ENCODE results near the gene MASTL. TPM values are rescaled to one million over a fixed set of nuclear protein-coding genes. Genes with fewer than 3 reads are reported as not detected.
A peak's percentile ranks its signal among the peaks of the same experiment; 100 is the strongest.
"Not testable (repeated sequence)": the region's sequence is repeated elsewhere in the genome, so short reads cannot be mapped to it uniquely, and the experiment has no call there.

MASTL gene
- total RNA-seq, 1 donor from 2014 or later, result 5.7 TPM

DNA sequence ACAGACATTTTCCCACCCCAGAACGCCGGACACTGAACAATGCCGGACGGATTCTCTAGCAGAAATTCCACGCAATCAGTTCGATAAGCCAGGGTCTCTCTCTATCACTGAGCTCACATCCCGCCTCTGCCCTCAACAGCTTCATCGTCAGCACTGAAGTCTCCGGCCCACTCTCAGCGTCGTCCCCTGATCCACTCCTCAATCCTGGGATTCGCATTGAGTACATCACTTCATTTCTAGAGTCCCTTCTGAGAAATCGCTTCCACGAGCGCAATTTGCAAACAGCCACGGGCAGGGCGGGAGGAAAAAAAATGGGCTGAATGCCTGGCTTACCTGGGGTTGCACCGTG, 1.3 kb upstream of the MASTL start:
- H3K4me3 ChIP-seq (ENCODE audit: low read length in 3 of 3), result peak overlapping the region; percentile 92 to 100 (median 99)
- H3K9me3 ChIP-seq (ENCODE audit: control insufficient read depth in 3 of 3, low read length in 3 of 3), result no peaks in the 10 kb centered on the region
- peaks cover 14 to 22% (median 17%) of the 10 kb centered on the region in 3 donors for H3K4me1 ChIP-seq (ENCODE audit: control insufficient read depth in 3 of 3, insufficient read depth in 3 of 3, low read length in 3 of 3)
- H3K36me3 ChIP-seq (ENCODE audit: control insufficient read depth in 3 of 3, insufficient read depth in 3 of 3, low read length in 3 of 3), result peaks cover 3 to 7% (median 4%) of the 10 kb centered on the region in 3 donors
- no peaks in the 10 kb centered on the region for H3K27me3 ChIP-seq (ENCODE audit: control insufficient read depth in 3 of 3, insufficient read depth in 3 of 3, low read length in 3 of 3)
- H3K27ac ChIP-seq (ENCODE audit: low read depth, low read length), result peak overlapping the region; percentile 98
- peak overlapping the region; percentile 96 to 99 (median 98) for H3K9ac ChIP-seq (ENCODE audit: low read depth in 1 of 3, low read length in 3 of 3)

- not testable (repeated sequence) for H3K9ac ChIP-seq (ENCODE audit: low read depth in 1 of 3, low read length in 3 of 3); H3K9me3 ChIP-seq (ENCODE audit: control insufficient read depth in 3 of 3, low read length in 3 of 3); H3K27me3 ChIP-seq (ENCODE audit: control insufficient read depth in 3 of 3, insufficient read depth in 3 of 3, low read length in 3 of 3)
- Histone ChIP-seq H3K4me1 (ENCODE audit: control insufficient read depth in 3 of 3, insufficient read depth in 3 of 3, low read length in 3 of 3) (peaks cover 14 to 22% (median 17%) of the 10 kb centered on the region in 3 donors), H3K4me3 (ENCODE audit: low read length in 3 of 3) (peak overlapping the region in 1 of 3 donors; percentile 100), H3K36me3 (ENCODE audit: control insufficient read depth in 3 of 3, insufficient read depth in 3 of 3, low read length in 3 of 3) (peaks cover 3 to 11% (median 8%) of the 10 kb centered on the region in 3 donors), H3K27ac (ENCODE audit: low read depth, low read length) (peak overlapping the region; percentile 98)
Observed at GRCh38 chr10:27156566-27156965, 1.4 kb downstream of the MASTL start.

- no peaks in the 10 kb centered on the region for H3K9me3 ChIP-seq (ENCODE audit: control insufficient read depth in 3 of 3, low read length in 3 of 3)
- H3K36me3 ChIP-seq (ENCODE audit: control insufficient read depth in 3 of 3, insufficient read depth in 3 of 3, low read length in 3 of 3), result peaks cover 3 to 11% (median 8%) of the 10 kb centered on the region in 3 donors
- H3K4me1 ChIP-seq (ENCODE audit: control insufficient read depth in 3 of 3, insufficient read depth in 3 of 3, low read length in 3 of 3), result peaks cover 14 to 21% (median 17%) of the 10 kb centered on the region in 3 donors
- H3K27ac ChIP-seq (ENCODE audit: low read depth, low read length), result no peak overlapping the region
- H3K9ac ChIP-seq (ENCODE audit: low read depth in 1 of 3, low read length in 3 of 3), result no peak overlapping the region
- H3K27me3 ChIP-seq (ENCODE audit: control insufficient read depth in 3 of 3, insufficient read depth in 3 of 3, low read length in 3 of 3), result no peaks in the 10 kb centered on the region
- H3K4me3 ChIP-seq (ENCODE audit: low read length in 3 of 3), result no peak overlapping the region
Observed at GRCh38 chr10:27157150-27157549, 2.0 kb downstream of the MASTL start.

- Histone ChIP-seq H3K27ac (ENCODE audit: low read depth, low read length) (no peak overlapping the region), H3K27me3 (ENCODE audit: control insufficient read depth in 3 of 3, insufficient read depth in 3 of 3, low read length in 3 of 3) (no peaks in the 10 kb centered on the region), H3K4me1 (ENCODE audit: control insufficient read depth in 3 of 3, insufficient read depth in 3 of 3, low read length in 3 of 3) (peaks cover 5 to 11% (median 6%) of the 10 kb centered on the region in 3 donors), H3K4me3 (ENCODE audit: low read length in 3 of 3) (no peak overlapping the region), H3K36me3 (ENCODE audit: control insufficient read depth in 3 of 3, insufficient read depth in 3 of 3, low read length in 3 of 3) (peaks cover 3 to 11% (median 8%) of the 10 kb centered on the region in 3 donors), H3K9me3 (ENCODE audit: control insufficient read depth in 3 of 3, low read length in 3 of 3) (no peaks in the 10 kb centered on the region), H3K9ac (ENCODE audit: low read depth in 1 of 3, low read length in 3 of 3) (no peak overlapping the region)
Observed at GRCh38 chr10:27158421-27158820, 3.3 kb downstream of the MASTL start.

GRCh38 chr10:27169849-27170248, 14.7 kb downstream of the MASTL start:
- no peak overlapping the region for H3K9ac ChIP-seq (ENCODE audit: low read depth in 1 of 3, low read length in 3 of 3)
- no peaks in the 10 kb centered on the region for H3K27me3 ChIP-seq (ENCODE audit: control insufficient read depth in 3 of 3, insufficient read depth in 3 of 3, low read length in 3 of 3)
- no peaks in the 10 kb centered on the region for H3K4me1 ChIP-seq (ENCODE audit: control insufficient read depth in 3 of 3, insufficient read depth in 3 of 3, low read length in 3 of 3)
- no peak overlapping the region for H3K27ac ChIP-seq (ENCODE audit: low read depth, low read length)
- H3K36me3 ChIP-seq (ENCODE audit: control insufficient read depth in 3 of 3, insufficient read depth in 3 of 3, low read length in 3 of 3), result peaks cover 14 to 36% (median 21%) of the 10 kb centered on the region in 3 donors
- no peaks in the 10 kb centered on the region for H3K9me3 ChIP-seq (ENCODE audit: control insufficient read depth in 3 of 3, low read length in 3 of 3)
- no peak overlapping the region for H3K4me3 ChIP-seq (ENCODE audit: low read length in 3 of 3)

DNA sequence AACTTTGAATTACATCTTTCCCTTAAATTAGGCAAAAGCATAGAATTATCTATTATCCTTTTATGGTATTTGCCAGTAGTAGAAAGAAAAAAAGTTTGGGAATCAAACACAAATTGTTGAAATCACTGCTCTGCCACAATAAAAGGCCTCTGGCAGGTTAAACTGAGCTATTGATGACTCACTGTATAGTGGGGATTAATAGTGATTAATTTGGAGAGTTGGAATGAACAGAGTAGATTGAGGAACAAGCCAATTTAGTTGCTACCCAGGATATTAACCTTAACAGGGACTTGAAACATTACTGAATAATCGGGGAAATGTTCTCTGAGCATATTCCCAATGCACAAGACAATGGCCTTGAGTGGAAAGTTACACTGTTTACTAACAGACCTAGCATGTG, 33.1 kb downstream of the MASTL start:
- H3K27ac ChIP-seq (ENCODE audit: low read depth, low read length), result no peak overlapping the region
- no peaks in the 10 kb centered on the region for H3K27me3 ChIP-seq (ENCODE audit: control insufficient read depth in 3 of 3, insufficient read depth in 3 of 3, low read length in 3 of 3)
- peaks cover 0 to 11% (median 5%) of the 10 kb centered on the region in 3 donors for H3K36me3 ChIP-seq (ENCODE audit: control insufficient read depth in 3 of 3, insufficient read depth in 3 of 3, low read length in 3 of 3)
- no peak overlapping the region for H3K9ac ChIP-seq (ENCODE audit: low read depth in 1 of 3, low read length in 3 of 3)
- H3K9me3 ChIP-seq (ENCODE audit: control insufficient read depth in 3 of 3, low read length in 3 of 3), result no peaks in the 10 kb centered on the region
- H3K4me1 ChIP-seq (ENCODE audit: control insufficient read depth in 3 of 3, insufficient read depth in 3 of 3, low read length in 3 of 3), result no peaks in the 10 kb centered on the region
- H3K4me3 ChIP-seq (ENCODE audit: low read length in 3 of 3), result no peak overlapping the region

DNA sequence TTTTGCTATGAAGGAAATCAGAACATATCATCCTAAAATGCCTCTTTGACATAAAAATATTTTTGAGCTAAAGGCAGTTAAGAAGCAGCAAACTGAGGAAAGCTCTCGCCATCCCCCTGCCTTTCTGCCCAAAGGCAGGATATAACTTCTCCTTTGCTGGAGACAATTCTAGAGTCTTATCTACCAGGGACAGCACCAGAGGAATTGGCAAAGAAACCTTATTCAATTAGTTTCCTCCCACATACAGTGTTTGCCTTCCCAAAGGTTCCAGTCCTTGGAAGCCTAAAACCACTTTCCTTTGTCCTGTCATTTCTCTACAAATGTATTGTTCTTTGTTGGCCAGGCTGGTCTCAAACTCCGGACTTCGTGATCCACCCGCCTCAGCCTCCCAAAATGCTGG, 33.7 kb downstream of the MASTL start:
- Histone ChIP-seq H3K4me3 (ENCODE audit: low read length in 3 of 3) (no peak overlapping the region), H3K9ac (ENCODE audit: low read depth in 1 of 3, low read length in 3 of 3) (no peak overlapping the region), H3K4me1 (ENCODE audit: control insufficient read depth in 3 of 3, insufficient read depth in 3 of 3, low read length in 3 of 3) (no peaks in the 10 kb centered on the region), H3K27me3 (ENCODE audit: control insufficient read depth in 3 of 3, insufficient read depth in 3 of 3, low read length in 3 of 3) (no peaks in the 10 kb centered on the region), H3K9me3 (ENCODE audit: control insufficient read depth in 3 of 3, low read length in 3 of 3) (no peaks in the 10 kb centered on the region), H3K27ac (ENCODE audit: low read depth, low read length) (no peak overlapping the region), H3K36me3 (ENCODE audit: control insufficient read depth in 3 of 3, insufficient read depth in 3 of 3, low read length in 3 of 3) (peaks cover 0 to 5% (median 5%) of the 10 kb centered on the region in 3 donors)

GRCh38 chr10:27190508-27190907, 35.4 kb downstream of the MASTL start:
- Histone ChIP-seq H3K9ac (ENCODE audit: low read depth in 1 of 3, low read length in 3 of 3) (no peak overlapping the region), H3K9me3 (ENCODE audit: control insufficient read depth in 3 of 3, low read length in 3 of 3) (no peaks in the 10 kb centered on the region), H3K4me1 (ENCODE audit: control insufficient read depth in 3 of 3, insufficient read depth in 3 of 3, low read length in 3 of 3) (no peaks in the 10 kb centered on the region), H3K27ac (ENCODE audit: low read depth, low read length) (no peak overlapping the region), H3K27me3 (ENCODE audit: control insufficient read depth in 3 of 3, insufficient read depth in 3 of 3, low read length in 3 of 3) (no peaks in the 10 kb centered on the region), H3K36me3 (ENCODE audit: control insufficient read depth in 3 of 3, insufficient read depth in 3 of 3, low read length in 3 of 3) (peaks cover 0 to 5% (median 4%) of the 10 kb centered on the region in 3 donors), H3K4me3 (ENCODE audit: low read length in 3 of 3) (no peak overlapping the region)

DNA sequence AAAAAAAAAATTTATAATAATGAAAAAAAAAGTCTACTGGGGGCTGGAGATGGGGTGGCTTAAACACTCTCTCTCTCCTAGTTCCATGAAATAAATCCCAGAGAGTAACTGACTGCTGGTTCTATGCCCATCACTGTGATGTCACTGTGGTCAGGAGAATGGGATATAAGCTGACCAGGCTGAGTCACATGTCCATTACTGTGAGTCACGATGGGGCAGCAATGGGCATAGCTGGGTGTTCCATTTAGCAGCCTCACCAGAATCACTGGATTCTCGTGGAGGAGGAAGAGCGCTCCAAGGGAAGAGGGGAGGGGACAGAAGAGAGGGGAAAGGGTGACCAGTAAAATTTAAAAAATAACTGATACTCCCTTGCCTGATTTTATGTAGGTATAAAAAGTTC, 37.1 kb downstream of the MASTL start:
- peaks cover 0 to 8% (median 4%) of the 10 kb centered on the region in 3 donors for H3K36me3 ChIP-seq (ENCODE audit: control insufficient read depth in 3 of 3, insufficient read depth in 3 of 3, low read length in 3 of 3)
- H3K9me3 ChIP-seq (ENCODE audit: control insufficient read depth in 3 of 3, low read length in 3 of 3), result no peaks in the 10 kb centered on the region
- H3K4me1 ChIP-seq (ENCODE audit: control insufficient read depth in 3 of 3, insufficient read depth in 3 of 3, low read length in 3 of 3), result no peaks in the 10 kb centered on the region
- H3K27me3 ChIP-seq (ENCODE audit: control insufficient read depth in 3 of 3, insufficient read depth in 3 of 3, low read length in 3 of 3), result no peaks in the 10 kb centered on the region
- H3K27ac ChIP-seq (ENCODE audit: low read depth, low read length), result no peak overlapping the region
- no peak overlapping the region for H3K4me3 ChIP-seq (ENCODE audit: low read length in 3 of 3)
- no peak overlapping the region for H3K9ac ChIP-seq (ENCODE audit: low read depth in 1 of 3, low read length in 3 of 3)

DNA sequence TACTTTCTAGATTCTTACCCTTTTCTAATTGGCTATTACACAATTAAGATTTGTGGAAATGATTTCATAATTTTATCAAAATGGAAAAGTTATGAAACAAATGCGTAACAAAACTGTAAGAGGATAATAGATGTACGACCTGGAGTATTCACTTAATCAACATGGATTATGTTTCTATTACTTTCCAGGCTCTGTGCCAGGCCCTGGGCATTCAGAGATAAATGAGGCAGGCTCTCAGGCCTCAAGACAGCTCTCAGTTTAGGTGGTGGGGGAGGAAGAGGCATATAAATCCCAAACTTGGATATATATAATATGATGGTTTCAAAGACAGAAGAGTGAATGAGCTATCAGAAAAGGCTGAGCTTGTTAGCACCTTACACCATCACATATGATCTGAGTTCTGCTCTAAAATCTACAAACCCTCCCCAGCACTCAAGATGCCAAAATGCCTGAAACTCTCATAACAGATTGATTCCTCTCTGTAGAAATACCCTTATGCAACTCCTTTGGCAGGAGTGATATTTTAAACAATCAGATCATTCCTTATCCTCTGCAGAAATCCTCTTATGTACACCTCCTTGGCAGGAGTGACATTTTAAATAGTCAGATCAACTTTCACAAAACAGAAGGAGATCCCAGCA, 42.9 kb downstream of the MASTL start:
- Histone ChIP-seq H3K9me3 (ENCODE audit: control insufficient read depth in 3 of 3, low read length in 3 of 3) (no peaks in the 10 kb centered on the region), H3K4me1 (ENCODE audit: control insufficient read depth in 3 of 3, insufficient read depth in 3 of 3, low read length in 3 of 3) (peaks cover 0 to 3% (median 2%) of the 10 kb centered on the region in 3 donors), H3K9ac (ENCODE audit: low read depth in 1 of 3, low read length in 3 of 3) (no peak overlapping the region), H3K27ac (ENCODE audit: low read depth, low read length) (no peak overlapping the region), H3K27me3 (ENCODE audit: control insufficient read depth in 3 of 3, insufficient read depth in 3 of 3, low read length in 3 of 3) (no peaks in the 10 kb centered on the region), H3K36me3 (ENCODE audit: control insufficient read depth in 3 of 3, insufficient read depth in 3 of 3, low read length in 3 of 3) (peaks cover 11 to 22% (median 11%) of the 10 kb centered on the region in 3 donors), H3K4me3 (ENCODE audit: low read length in 3 of 3) (no peak overlapping the region)

Measured in skeletal muscle tissue (tissue), 4 donors.